K562 (cell line): ENCODE measurements around the gene TLN1.

ENCODE experiments used
- CEBPB ChIP-seq: fragments of 450-650 bp; IDR thresholded peaks from 2 replicates; pipeline ENCODE4 v1.6.1; 2016; ENCODE audit warnings: missing genetic modification characterization, missing compliant biosample characterization
- CREB1 ChIP-seq, 2 experiments: sonication (generic) in 1 of 2; formaldehyde crosslinking in 1 of 2; IDR thresholded peaks; 2 replicates each; pipeline versions ENCODE4 v1.6.1 to v1.8.0; 2012 to 2022; ENCODE audit warnings: inconsistent platforms in 1 of 2, mild to moderate bottlenecking in 1 of 2, missing genetic modification reagents in 1 of 2, moderate library complexity in 1 of 2
- CTCF ChIP-seq, 3 experiments: IDR thresholded peaks in 2 of 3; conservative IDR thresholded peaks in 1 of 3; 2 replicates each; pipeline ENCODE4 v1.5.1; 2011 to 2012; ENCODE audit warnings: low read length in 3 of 3, mild to moderate bottlenecking in 3 of 3, control low read depth in 2 of 3, improper control_type of control experiment in 1 of 3, inconsistent platforms in 1 of 3, low read depth in 1 of 3, mixed read lengths in 1 of 3, moderate library complexity in 1 of 3; ENCODE audit not compliant: insufficient read depth in 2 of 3
- FOXM1 ChIP-seq, 2 experiments: fragments of 450-650 bp in 1 of 2; sonication (generic) in 1 of 2; formaldehyde crosslinking in 1 of 2; IDR thresholded peaks; 2 replicates each; pipeline versions ENCODE4 v1.6.1 to v1.9.0; 2017 to 2022; ENCODE audit warnings: low read depth in 2 of 2, mild to moderate bottlenecking in 2 of 2, missing genetic modification reagents in 1 of 2, moderate library complexity in 1 of 2
- IRF1 ChIP-seq: sonication (generic); formaldehyde crosslinking; IDR thresholded peaks from 2 replicates; pipeline ENCODE4 v1.8.0; 2022; ENCODE audit warnings: missing genetic modification reagents, mild to moderate bottlenecking, borderline replicate concordance
- MEF2A ChIP-seq: IDR thresholded peaks from 2 replicates; pipeline ENCODE4 v1.6.1; 2011; ENCODE audit warnings: low read depth, mild to moderate bottlenecking, low read length, moderate library complexity; ENCODE audit not compliant: control insufficient read depth
- POLR2A ChIP-seq: fragments of 450-650 bp; conservative IDR thresholded peaks from 2 replicates; pipeline ENCODE4 v1.6.1; 2016
- SMC3 ChIP-seq: conservative IDR thresholded peaks from 2 replicates; pipeline ENCODE4 v1.6.1; 2011; ENCODE audit warnings: low read depth, low read length, improper control_type of control experiment; ENCODE audit not compliant: insufficient read depth
- USF2 ChIP-seq: sonication (generic); formaldehyde crosslinking; IDR thresholded peaks from 2 replicates; pipeline ENCODE4 v1.5.0; 2020; ENCODE audit warnings: missing genetic modification reagents
- ZNF586 ChIP-seq: fragments of 450-650 bp; formaldehyde crosslinking; conservative IDR thresholded peaks from 2 replicates; pipeline ENCODE4 v1.4.0; 2020; ENCODE audit warnings: mild to moderate bottlenecking, moderate library complexity

GRCh38 chr9:35685506-35685905 lies 46.5 kb downstream of the TLN1 start:
- TF ChIP-seq CTCF (IDR thresholded peaks at IDR 0.05 in 2 of 3, conservative IDR thresholded peaks at IDR 0.05 in 1 of 3; ENCODE audit: insufficient read depth in 2 of 3, low read depth in 1 of 3, low read length in 3 of 3) (no peak), CREB1 (IDR thresholded peaks at IDR 0.05) (no peak), CREB1 (CRISPR knock-in tag; IDR thresholded peaks at IDR 0.05) (no peak), USF2 (CRISPR knock-in tag) (no peak), ZNF586 (no peak), POLR2A (no peak), CEBPB (tag) (no peak), MEF2A (no peak), IRF1 (no peak), SMC3 (no peak), FOXM1 (IDR thresholded peaks at IDR 0.05; ENCODE audit: low read depth) (no peak), FOXM1 (CRISPR knock-in tag; IDR thresholded peaks at IDR 0.05; ENCODE audit: low read depth) (no peak)
